ENCODE data around the gene NFE2. TPM values are rescaled to one million over a fixed set of nuclear protein-coding genes. Genes with fewer than 3 reads are reported as not detected.

The NFE2 gene
- total and polyA plus RNA-seq, 2 of the 8 experiments (the other 6 are each of a cell fraction or from before 2014, with no cell fraction given) = 2.0 to 6.1 TPM

DNA sequence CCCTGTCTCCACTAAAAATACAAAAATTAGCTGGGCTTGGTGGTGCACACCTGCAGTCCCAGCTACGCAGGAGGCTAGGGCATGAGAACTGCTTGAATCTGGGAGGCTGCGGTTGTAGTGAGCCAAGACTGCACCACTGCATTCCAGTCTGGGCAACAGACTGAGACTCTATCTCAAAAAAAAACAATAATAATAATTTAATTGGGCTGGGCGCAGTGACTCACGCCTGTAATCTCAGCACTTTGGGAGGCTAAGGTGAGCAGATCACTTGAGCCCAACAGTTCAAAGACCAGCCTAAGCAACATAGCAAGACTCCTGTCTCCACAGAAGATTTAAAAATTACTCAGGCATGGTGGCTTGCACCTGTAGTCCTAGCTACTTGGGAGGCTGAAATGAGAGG, 47.6 kb downstream of the NFE2 start:
- DNase-seq (ENCODE audit: low read depth in 1 of 2, low spot score in 2 of 2) (no peak), FAIRE-seq (no peak)
- H3K9ac ChIP-seq (replicated peaks in 1 of 4; ENCODE audit: extremely low read depth in 1 of 4, low read depth in 3 of 4, low read length in 3 of 4) = no peak overlapping the region
- H3K23ac ChIP-seq (ENCODE audit: insufficient read length) = no peak overlapping the region
- H2AK5ac ChIP-seq (ENCODE audit: low read depth, low read length) = no peak overlapping the region
- no peak overlapping the region for H4K91ac ChIP-seq (replicated peaks; ENCODE audit: insufficient read length, low read length)
- no peak overlapping the region for H4K8ac ChIP-seq (ENCODE audit: extremely low read depth, insufficient read depth, low read length)
- ChIA-PET POLR2A (ENCODE audit: partially characterized antibody) (interaction anchor here (0.6 to 44.8 kb wide), 8 partner anchors 9 to 202 kb away, joined by 3 to 1006 read pairs (median 9); partner anchors contain the start of genes CBX5 and HNRNPA1), CTCF (ENCODE audit: partially characterized antibody) (interaction anchor here (1.1 to 6.7 kb wide), 12 partner anchors 11 to 109 kb away, joined by 3 to 90 read pairs (median 7); partner anchors contain the start of genes CBX5, HNRNPA1 and NFE2)
- H3K4me3 ChIP-seq (ENCODE audit: extremely low read depth in 1 of 4, insufficient read depth in 2 of 4, low read depth in 3 of 4, low read length in 4 of 4) = no peak overlapping the region
- H4K20me1 ChIP-seq (replicated peaks in 1 of 2; ENCODE audit: control insufficient read depth in 1 of 2, insufficient read depth in 2 of 2, low read length in 2 of 2) = peaks cover 1 to 4% of the 10 kb centered on the region in 2 experiments
- no peak overlapping the region for H2BK5ac ChIP-seq (ENCODE audit: low read depth, low read length)
- no peak overlapping the region for H2BK120ac ChIP-seq (replicated peaks; ENCODE audit: low read depth, low read length)
- H4K5ac ChIP-seq (ENCODE audit: insufficient read length, low read depth, low read length) = no peak overlapping the region
- H2BK15ac ChIP-seq (ENCODE audit: low read length) = no peak overlapping the region
- H3K9me3 ChIP-seq (ENCODE audit: insufficient read depth in 2 of 2, low read depth in 1 of 2, low read length in 1 of 2) = no peaks in the 10 kb centered on the region
- H2BK20ac ChIP-seq (ENCODE audit: low read length) = no peak overlapping the region
- peaks cover 15 to 61% (median 37%) of the 10 kb centered on the region in 4 experiments for H3K36me3 ChIP-seq (ENCODE audit: control insufficient read depth in 2 of 4, insufficient read depth in 4 of 4, low read length in 3 of 4)
- H3K4me2 ChIP-seq (ENCODE audit: insufficient read depth in 1 of 2, low read depth in 2 of 2, low read length in 2 of 2) = no peak overlapping the region
- WGBS, 2 experiments (ENCODE audit: extremely low coverage in 1 of 2, insufficient coverage in 1 of 2, insufficient read length in 1 of 2, insufficient replicate concordance in 2 of 2, low coverage in 1 of 2, low lambda C conversion rate in 2 of 2, missing lambda C conversion rate in 1 of 2) = 91% methylated on average over 4 of the region's 4 CpGs; no CpG with 5 or more reads in 1 of the 2 experiments
- no peak overlapping the region for H3K4ac ChIP-seq (replicated peaks; ENCODE audit: insufficient read length, low read depth, low read length)
- H3K14ac ChIP-seq (ENCODE audit: insufficient read length) = no peak overlapping the region
- H2BK12ac ChIP-seq (ENCODE audit: low read depth, low read length) = no peak overlapping the region
- H3K56ac ChIP-seq (replicated peaks; ENCODE audit: insufficient read length, low read depth, low read length) = no peak overlapping the region
- H2AFZ ChIP-seq (ENCODE audit: low read length) = no peak overlapping the region
- no peak overlapping the region for H3K27ac ChIP-seq (ENCODE audit: low read depth, low read length)
- no peak overlapping the region for H3K18ac ChIP-seq (ENCODE audit: extremely low read depth, low read length)
- no peaks in the 10 kb centered on the region for H3K27me3 ChIP-seq (replicated peaks in 1 of 4; ENCODE audit: control insufficient read depth in 3 of 4, extremely low read depth in 1 of 4, insufficient read depth in 3 of 4, low read length in 3 of 4)
- peaks cover 0 to 34% of the 10 kb centered on the region in 2 experiments; a peak in 3 of 4 replicates for H3K79me2 ChIP-seq (ENCODE audit: control insufficient read depth in 1 of 2, insufficient read depth in 2 of 2, low read length in 2 of 2)
- H3K79me1 ChIP-seq (ENCODE audit: low read depth, low read length) = peaks cover 2% of the 10 kb centered on the region
- peaks cover 0 to 8% (median 4%) of the 10 kb centered on the region in 4 experiments; a peak in 4 of 7 replicates for H3K4me1 ChIP-seq (replicated peaks in 1 of 4; ENCODE audit: control insufficient read depth in 3 of 4, insufficient read depth in 4 of 4, low read length in 3 of 4)
- no peaks in the 10 kb centered on the region for H3K23me2 ChIP-seq (ENCODE audit: low read depth, low read length)
- TF ChIP-seq, protein P1, sequence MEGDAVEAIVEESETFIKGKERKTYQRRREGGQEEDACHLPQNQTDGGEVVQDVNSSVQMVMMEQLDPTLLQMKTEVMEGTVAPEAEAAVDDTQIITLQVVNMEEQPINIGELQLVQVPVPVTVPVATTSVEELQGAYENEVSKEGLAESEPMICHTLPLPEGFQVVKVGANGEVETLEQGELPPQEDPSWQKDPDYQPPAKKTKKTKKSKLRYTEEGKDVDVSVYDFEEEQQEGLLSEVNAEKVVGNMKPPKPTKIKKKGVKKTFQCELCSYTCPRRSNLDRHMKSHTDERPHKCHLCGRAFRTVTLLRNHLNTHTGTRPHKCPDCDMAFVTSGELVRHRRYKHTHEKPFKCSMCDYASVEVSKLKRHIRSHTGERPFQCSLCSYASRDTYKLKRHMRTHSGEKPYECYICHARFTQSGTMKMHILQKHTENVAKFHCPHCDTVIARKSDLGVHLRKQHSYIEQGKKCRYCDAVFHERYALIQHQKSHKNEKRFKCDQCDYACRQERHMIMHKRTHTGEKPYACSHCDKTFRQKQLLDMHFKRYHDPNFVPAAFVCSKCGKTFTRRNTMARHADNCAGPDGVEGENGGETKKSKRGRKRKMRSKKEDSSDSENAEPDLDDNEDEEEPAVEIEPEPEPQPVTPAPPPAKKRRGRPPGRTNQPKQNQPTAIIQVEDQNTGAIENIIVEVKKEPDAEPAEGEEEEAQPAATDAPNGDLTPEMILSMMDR (IDR thresholded peaks at IDR 0.05; ENCODE audit: control extremely low read depth in 1 of 3, insufficient read depth in 1 of 3, low read depth in 1 of 3, low read length in 3 of 3) = no peak
- no peak for TF ChIP-seq KDM5A (IDR thresholded peaks at IDR 0.05; ENCODE audit: low read length)

All from H1 (cell line).